ENCODE results near the gene NCKAP5.

NCKAP5 gene

GRCh38 chr2:133573491-133574162 lies 5.4 kb upstream of the NCKAP5 start:
- DNase-seq = no peak

- DNase-seq = no peak
Observed at GRCh38 chr2:133571249-133571648, 3.0 kb upstream of the NCKAP5 start.

GRCh38 chr2:133570542-133570941 lies 2.3 kb upstream of the NCKAP5 start:
- no peak for DNase-seq

- DNase-seq = no peak
Observed at GRCh38 chr2:133569286-133569830, 1.1 kb upstream of the NCKAP5 start.

- no peak for DNase-seq
Observed at GRCh38 chr2:133568598-133568997, 335 bp upstream of the NCKAP5 start.

- DNase-seq = no peak
Observed at GRCh38 chr2:133562558-133562957, 5.7 kb downstream of the NCKAP5 start.

- DNase-seq = no peak
Observed at GRCh38 chr2:133561045-133561852, 7.0 kb downstream of the NCKAP5 start.

- no peak for DNase-seq
Observed at GRCh38 chr2:133557614-133558013, 10.6 kb downstream of the NCKAP5 start.

GRCh38 chr2:133553838-133554408 lies 14.3 kb downstream of the NCKAP5 start:
- no peak for DNase-seq

GRCh38 chr2:133553251-133553650 lies 15.0 kb downstream of the NCKAP5 start:
- no peak for DNase-seq

GRCh38 chr2:133552821-133553220 lies 15.4 kb downstream of the NCKAP5 start:
- no peak for DNase-seq

GRCh38 chr2:133541797-133542196 lies 26.5 kb downstream of the NCKAP5 start:
- DNase-seq = no peak

- DNase-seq = no peak
Observed at GRCh38 chr2:133541376-133541775, 26.9 kb downstream of the NCKAP5 start.

GRCh38 chr2:133532919-133533318 lies 35.3 kb downstream of the NCKAP5 start:
- no peak for DNase-seq

- no peak for DNase-seq
Observed at GRCh38 chr2:133531382-133531781, 36.9 kb downstream of the NCKAP5 start.

GRCh38 chr2:133530645-133531044 lies 37.6 kb downstream of the NCKAP5 start:
- no peak for DNase-seq

GRCh38 chr2:133526530-133527300 lies 41.5 kb downstream of the NCKAP5 start:
- no peak for DNase-seq

GRCh38 chr2:133525613-133526529 lies 42.4 kb downstream of the NCKAP5 start:
- DNase-seq = no peak

GRCh38 chr2:133525090-133525489 lies 43.2 kb downstream of the NCKAP5 start:
- no peak for DNase-seq

- no peak for DNase-seq
Observed at GRCh38 chr2:133523406-133523805, 44.9 kb downstream of the NCKAP5 start.

- no peak for DNase-seq
Observed at GRCh38 chr2:133522204-133522603, 46.1 kb downstream of the NCKAP5 start.
